Activated T-cell treated with anti-CD3 and anti-CD28 coated beads, Interleukin-2, amount 50 U/mL, for 72 hours (primary cell): ENCODE measurements around the gene GCNT4. TPM values are rescaled to one million over a fixed set of nuclear protein-coding genes. Genes with fewer than 3 reads are reported as not detected.
A peak's percentile ranks its signal among the peaks of the same experiment; 100 is the strongest.

ENCODE experiments used
- ATAC-seq, 2 donors: fragments of 150-1000 bp; cut with Tn5 transposase; replicated peaks in 1 of 2; 2 replicates each; pipeline ENCODE4 v1.10.0; 2021; ENCODE audit warnings: moderate library complexity in 2 of 2, mild to moderate bottlenecking in 1 of 2
- DNase-seq, 2 donors: peaks; one replicate each; pipeline ENCODE4 v3.0.0; 2021 to 2022; ENCODE audit warnings: mixed read lengths in 1 of 2
- H3K27ac Mint-ChIP-seq: one replicate; pipeline ENCODE4 v1.8.0; 2022; ENCODE audit warnings: mild to moderate bottlenecking, moderate library complexity, mixed read lengths
- H3K27me3 Mint-ChIP-seq: one replicate; pipeline ENCODE4 v1.8.0; 2022; ENCODE audit warnings: low read depth, mixed read lengths
- H3K36me3 Mint-ChIP-seq, 2 donors: one replicate each; pipeline ENCODE4 v1.8.0; 2022; ENCODE audit warnings: mixed read lengths in 2 of 2, mild to moderate bottlenecking in 1 of 2; ENCODE audit not compliant: insufficient read depth in 2 of 2
- H3K4me1 Mint-ChIP-seq: one replicate; pipeline ENCODE4 v1.8.0; 2022; ENCODE audit warnings: low read depth, mixed read lengths
- H3K4me3 Mint-ChIP-seq, 2 donors: one replicate each; pipeline ENCODE4 v1.8.0; 2022; ENCODE audit warnings: mild to moderate bottlenecking in 2 of 2, mixed read lengths in 2 of 2, moderate library complexity in 2 of 2
- H3K9me3 Mint-ChIP-seq, 2 donors: one replicate each; pipeline ENCODE4 v1.8.0; 2022; ENCODE audit warnings: mixed read lengths in 2 of 2
- total RNA-seq, 2 donors: library from RNA; stranded (reverse); gene quantifications; one replicate each; pipeline ENCODE4 v1.2.3, GENCODE V29; 2022

The GCNT4 gene
- total RNA-seq, 2 donors from 2014 or later = 3.2 to 4.5 TPM

- Mint-ChIP-seq H3K27me3 (no peaks in the 10 kb centered on the region), H3K27ac (peak overlapping the region; percentile 40), H3K4me3 (peak overlapping the region; percentile 38 to 61), H3K36me3 (peaks cover 1 to 3% of the 10 kb centered on the region in 2 donors), H3K9me3 (peaks cover 0 to 4% of the 10 kb centered on the region in 2 donors), H3K4me1 (peaks cover 75% of the 10 kb centered on the region)
- ATAC-seq (peak; percentile 83 to 87), DNase-seq (peak; percentile 30 to 56)
Observed at GRCh38 chr5:75059912-75060545, 7.7 kb upstream of the GCNT4 start.

DNA sequence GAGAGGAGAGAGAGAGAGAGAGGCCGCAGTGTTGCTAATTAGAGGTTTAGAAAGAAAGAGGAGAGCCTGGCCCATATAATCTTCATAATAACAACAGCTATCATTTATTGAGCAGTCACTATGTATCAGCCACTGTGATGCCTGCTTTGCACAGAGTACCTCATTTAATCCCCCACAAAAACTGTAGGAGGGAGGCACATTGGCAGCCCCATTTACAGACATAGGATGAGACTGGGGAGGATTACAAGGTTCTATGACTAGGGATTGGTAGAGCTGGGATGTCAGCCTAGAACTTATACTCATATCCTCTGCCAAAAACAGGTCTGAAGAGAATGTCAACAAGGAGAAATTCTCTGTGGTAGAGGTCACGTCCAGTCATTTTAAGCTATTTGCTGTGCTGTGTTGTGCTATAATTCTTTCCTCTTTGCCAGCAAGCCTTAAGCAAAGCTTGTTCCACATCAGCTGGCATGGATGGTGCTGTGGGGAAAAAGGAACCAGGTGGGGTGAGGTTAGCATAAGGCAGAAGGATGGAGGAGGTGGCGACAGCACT, 6.7 kb upstream of the GCNT4 start:
- Mint-ChIP-seq H3K27me3 (no peaks in the 10 kb centered on the region), H3K27ac (peak overlapping the region; percentile 40), H3K4me1 (peaks cover 85% of the 10 kb centered on the region), H3K4me3 (peak overlapping the region; percentile 38 to 61), H3K9me3 (peaks cover 0 to 4% of the 10 kb centered on the region in 2 donors), H3K36me3 (peaks cover 1 to 3% of the 10 kb centered on the region in 2 donors)
- ATAC-seq = peak; percentile 54 to 67
- no peak for DNase-seq

- peaks cover 80% of the 10 kb centered on the region for H3K4me1 Mint-ChIP-seq
- peaks cover 1 to 3% of the 10 kb centered on the region in 2 donors for H3K36me3 Mint-ChIP-seq
- no peaks in the 10 kb centered on the region for H3K27me3 Mint-ChIP-seq
- peak overlapping the region; percentile 17 to 27 for H3K4me3 Mint-ChIP-seq
- DNase-seq = no peak
- ATAC-seq = no peak
- no peak overlapping the region for H3K27ac Mint-ChIP-seq
- peaks cover 0 to 4% of the 10 kb centered on the region in 2 donors for H3K9me3 Mint-ChIP-seq
Observed at GRCh38 chr5:75057561-75057960, 5.2 kb upstream of the GCNT4 start.

DNA sequence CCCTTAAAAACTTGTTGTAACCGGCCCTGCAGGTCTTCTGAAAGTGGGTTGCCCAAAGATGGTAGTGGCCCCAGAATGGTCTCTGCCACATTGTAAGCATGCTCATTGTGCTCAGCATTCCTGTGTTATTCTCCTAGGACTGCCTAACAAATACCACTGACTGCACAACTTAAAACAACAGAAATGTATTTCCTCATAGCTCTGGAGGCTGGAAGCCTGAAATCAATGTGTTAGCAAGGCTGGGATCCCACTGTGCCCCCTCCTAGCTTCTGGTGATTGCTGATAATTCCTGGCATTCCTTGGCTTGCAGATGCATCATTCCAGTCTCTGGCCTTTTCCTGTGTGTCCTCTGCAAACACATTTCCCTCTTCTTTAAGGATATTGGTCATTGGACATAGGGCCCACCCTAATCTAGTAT, 3.4 kb upstream of the GCNT4 start:
- no peaks in the 10 kb centered on the region for H3K9me3 Mint-ChIP-seq
- ATAC-seq = no peak
- DNase-seq = no peak
- H3K4me3 Mint-ChIP-seq = peak overlapping the region in 1 of 2 donors; percentile 31
- H3K27ac Mint-ChIP-seq = no peak overlapping the region
- H3K27me3 Mint-ChIP-seq = no peaks in the 10 kb centered on the region
- peaks cover 0 to 3% of the 10 kb centered on the region in 2 donors for H3K36me3 Mint-ChIP-seq
- peaks cover 86% of the 10 kb centered on the region for H3K4me1 Mint-ChIP-seq

- H3K36me3 Mint-ChIP-seq = peaks cover 0 to 3% of the 10 kb centered on the region in 2 donors
- ATAC-seq (no peak), DNase-seq (peak in 1 of 2 donors; percentile 17)
- H3K27me3 Mint-ChIP-seq = no peaks in the 10 kb centered on the region
- no peak overlapping the region for H3K27ac Mint-ChIP-seq
- H3K9me3 Mint-ChIP-seq = no peaks in the 10 kb centered on the region
- peaks cover 86% of the 10 kb centered on the region for H3K4me1 Mint-ChIP-seq
- peak overlapping the region; percentile 88 to 92 for H3K4me3 Mint-ChIP-seq
Observed at GRCh38 chr5:75054134-75054930, 2.0 kb upstream of the GCNT4 start.

DNA sequence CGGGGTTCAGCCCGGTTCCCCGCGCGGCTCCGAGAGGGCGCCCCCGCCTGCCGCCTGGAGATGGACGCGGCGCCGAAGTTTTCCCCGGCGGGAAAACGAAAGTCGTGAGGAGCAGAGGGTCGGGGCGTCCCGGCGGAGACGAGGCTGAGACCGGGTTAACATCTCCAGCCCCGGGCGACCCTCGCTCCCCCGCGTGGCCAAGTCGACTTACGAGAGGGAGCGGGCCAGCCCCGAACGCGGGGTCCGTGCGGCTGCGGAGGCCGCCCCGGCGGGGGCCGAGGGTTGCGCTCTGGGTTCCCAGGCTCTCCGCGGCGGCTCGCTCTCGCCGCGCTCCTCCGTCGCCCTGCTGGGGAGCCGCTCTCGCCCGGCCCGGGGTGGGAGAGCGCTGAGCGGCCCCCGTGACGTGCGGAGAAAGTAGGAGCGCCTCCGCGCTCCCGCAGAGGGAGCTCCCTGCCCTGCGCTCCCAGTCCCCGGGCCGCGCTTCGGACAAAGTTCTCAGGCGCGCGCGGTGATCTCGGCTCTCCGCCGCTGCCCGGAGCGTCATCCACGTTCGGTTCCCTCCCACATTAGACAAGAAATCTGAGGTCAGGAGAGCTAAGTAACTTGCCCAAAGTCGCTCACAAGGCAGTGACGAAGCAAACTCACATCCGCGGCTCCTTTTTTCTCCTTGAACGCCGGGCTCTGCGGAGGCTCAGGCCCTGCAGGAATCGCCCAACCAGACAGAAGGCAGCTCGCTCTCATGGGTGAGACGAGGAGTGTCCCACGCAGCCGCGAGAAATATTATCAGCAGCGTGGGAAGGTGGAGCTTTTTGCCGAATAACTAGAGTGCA, 1.2 kb upstream of the GCNT4 start:
- Mint-ChIP-seq H3K4me3 (peak overlapping the region; percentile 88 to 92), H3K27ac (peak overlapping the region; percentile 82), H3K27me3 (no peaks in the 10 kb centered on the region), H3K9me3 (no peaks in the 10 kb centered on the region), H3K4me1 (peaks cover 84% of the 10 kb centered on the region), H3K36me3 (peaks cover 0 to 3% of the 10 kb centered on the region in 2 donors)
- ATAC-seq (peak; percentile 50 to 53), DNase-seq (peak; percentile 65 to 70)

DNA sequence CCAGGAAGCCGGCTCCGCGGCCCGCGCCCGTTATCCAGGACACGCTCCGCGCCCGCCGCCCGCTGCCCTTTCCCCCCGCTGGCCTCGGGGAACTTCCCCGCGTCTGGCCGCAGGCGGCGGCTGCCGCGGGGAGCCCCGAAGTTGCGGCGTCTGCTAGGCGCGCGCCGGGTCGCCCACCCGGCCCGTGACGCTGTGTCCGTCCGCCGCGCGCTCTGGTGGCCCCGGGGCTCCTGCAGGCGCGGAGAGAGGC, 621 bp upstream of the GCNT4 start:
- H3K9me3 Mint-ChIP-seq = no peaks in the 10 kb centered on the region
- peaks cover 84% of the 10 kb centered on the region for H3K4me1 Mint-ChIP-seq
- peak in 1 of 2 donors; percentile 38 for ATAC-seq

GRCh38 chr5:75051217-75051751, 1.1 kb downstream of the GCNT4 start:
- H3K36me3 Mint-ChIP-seq = peaks cover 0 to 3% of the 10 kb centered on the region in 2 donors
- H3K4me3 Mint-ChIP-seq = peak overlapping the region; percentile 90 to 96
- H3K9me3 Mint-ChIP-seq = no peaks in the 10 kb centered on the region
- ATAC-seq (peak; percentile 44), DNase-seq (peak; percentile 46 to 49)
- peaks cover 76% of the 10 kb centered on the region for H3K4me1 Mint-ChIP-seq
- no peaks in the 10 kb centered on the region for H3K27me3 Mint-ChIP-seq
- H3K27ac Mint-ChIP-seq = peak overlapping the region; percentile 81

More for the DNA sequence above, 621 bp upstream of the GCNT4 start:
- no peak overlapping the region for H3K27ac Mint-ChIP-seq
- H3K27me3 Mint-ChIP-seq = no peaks in the 10 kb centered on the region
- H3K36me3 Mint-ChIP-seq = peaks cover 0 to 3% of the 10 kb centered on the region in 2 donors
- H3K4me3 Mint-ChIP-seq = peak overlapping the region; percentile 88 to 92
- peak in 1 of 2 donors; percentile 60 for DNase-seq

DNA sequence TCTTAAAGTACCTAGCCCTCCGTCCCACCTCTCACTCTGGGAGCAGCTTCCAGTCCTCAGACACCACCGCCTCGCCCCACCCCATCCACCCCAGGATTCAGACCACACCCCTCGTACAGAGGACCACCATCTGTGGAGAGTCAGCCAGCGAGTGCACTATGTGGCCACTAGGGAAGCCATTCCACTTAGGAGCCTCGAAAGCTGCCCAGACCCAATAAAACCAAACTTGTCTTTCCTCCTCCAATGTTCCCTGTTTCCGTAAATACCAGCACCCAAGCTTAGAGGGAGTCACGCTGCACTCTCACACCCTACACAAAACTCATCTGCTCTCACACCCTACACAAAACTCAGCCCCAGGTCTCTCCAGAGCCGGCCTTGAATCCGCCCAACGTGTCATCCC, 1.9 kb downstream of the GCNT4 start:
- no peaks in the 10 kb centered on the region for H3K9me3 Mint-ChIP-seq
- peak overlapping the region; percentile 90 to 96 for H3K4me3 Mint-ChIP-seq
- peak overlapping the region; percentile 81 for H3K27ac Mint-ChIP-seq
- ATAC-seq (no peak), DNase-seq (peak; percentile 17 to 41)
- no peaks in the 10 kb centered on the region for H3K27me3 Mint-ChIP-seq
- H3K36me3 Mint-ChIP-seq = peaks cover 2 to 7% of the 10 kb centered on the region in 2 donors
- peaks cover 75% of the 10 kb centered on the region for H3K4me1 Mint-ChIP-seq

- DNase-seq (peak; percentile 68 to 71), ATAC-seq (peak in 1 of 2 donors; percentile 18)
- Mint-ChIP-seq H3K36me3 (peaks cover 2 to 7% of the 10 kb centered on the region in 2 donors), H3K27ac (peak overlapping the region; percentile 80), H3K4me1 (peaks cover 75% of the 10 kb centered on the region), H3K9me3 (no peaks in the 10 kb centered on the region), H3K27me3 (no peaks in the 10 kb centered on the region), H3K4me3 (peak overlapping the region; percentile 90 to 96)
Observed at GRCh38 chr5:75049456-75050351, 2.7 kb downstream of the GCNT4 start.

DNA sequence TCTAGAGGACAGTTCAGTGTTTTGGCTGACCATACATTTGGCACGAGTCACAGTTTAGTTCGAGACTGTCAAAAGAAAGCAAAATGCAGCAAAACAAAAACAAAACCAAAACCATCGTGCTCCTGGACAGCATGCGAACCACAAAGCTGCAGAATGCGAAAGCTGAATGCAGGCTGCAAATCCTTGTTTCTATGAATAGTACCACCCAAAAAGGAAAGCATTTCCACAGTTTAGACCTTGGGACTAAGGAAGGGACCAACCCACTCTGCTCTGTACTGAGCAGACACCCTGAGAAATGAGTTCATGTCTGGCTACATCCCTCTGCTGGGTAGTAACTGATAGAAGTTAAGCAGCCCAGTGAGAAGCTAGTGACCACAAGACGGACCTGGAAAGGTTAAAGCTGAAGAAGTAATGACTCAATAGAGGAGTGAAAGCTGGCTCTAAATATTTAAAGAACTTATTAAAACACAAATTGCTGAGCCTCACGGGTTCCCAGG, 3.9 kb downstream of the GCNT4 start:
- peak overlapping the region; percentile 30 to 90 for H3K4me3 Mint-ChIP-seq
- H3K27me3 Mint-ChIP-seq = no peaks in the 10 kb centered on the region
- no peak overlapping the region for H3K27ac Mint-ChIP-seq
- peaks cover 3 to 9% of the 10 kb centered on the region in 2 donors for H3K36me3 Mint-ChIP-seq
- H3K9me3 Mint-ChIP-seq = no peaks in the 10 kb centered on the region
- DNase-seq (no peak), ATAC-seq (no peak)
- H3K4me1 Mint-ChIP-seq = peaks cover 71% of the 10 kb centered on the region
